HepG2 (cell line): Measurements from ENCODE around the gene SLC7A10. TPM values are rescaled to one million over a fixed set of nuclear protein-coding genes. Genes with fewer than 3 reads are reported as not detected.

Source experiments
- ATAC-seq: fragments of 200-7000 bp; cut with Tn5 transposase; 3 replicates; pipeline ENCODE4 v1.9.1; 2020; ENCODE audit warnings: mild to moderate bottlenecking, moderate library complexity
- BruUV-seq: library from RNA; stranded (reverse); fragments of 400-500 nt; replicated peaks from 2 replicates; lab custom pipeline; 2021; lab: Mats Ljungman, UMichigan
- CTCF ChIA-PET: fragments of 300-600 bp; formaldehyde crosslinking; extraction: SDS; loops from one replicate; lab custom pipeline; 2021; ENCODE audit warnings: low total read pairs, inconsistent platforms, low intra/inter-chr PET ratio; lab: Yijun Ruan, JAX
- POLR2A ChIA-PET: fragments of 350-600 bp; sonication (Branson Sonifier 250); formaldehyde crosslinking; loops from one replicate; lab custom pipeline; 2020; ENCODE audit warnings: antibody characterized with exemption, inconsistent platforms; lab: Yijun Ruan, JAX
- DNase-seq: peaks from one replicate; pipeline ENCODE4 v3.0.0-alpha.2; 2015; ENCODE audit warnings: low spot score
- FAIRE-seq: peaks from 3 replicates; lab custom pipeline; 2011; peaks lifted over from hg19 to GRCh38; lab: Jason Lieb, UNC
- H2AFZ ChIP-seq: one replicate; pipeline ENCODE4 v1.6.1; 2011; ENCODE audit warnings: low read length, inconsistent platforms
- H3K27ac ChIP-seq: fragments of 300-600 bp; 3 replicates; pipeline ENCODE4 v1.8.0; 2011; ENCODE audit warnings: mixed run types, mild to moderate bottlenecking, mixed read lengths, low read length, inconsistent platforms; ENCODE audit not compliant: insufficient read depth; ENCODE audit errors: extremely low read length
- H3K27me3 ChIP-seq, 2 experiments: fragments of 200-600 bp in 1 of 2; 2 replicates in 1 of 2; 3 replicates in 1 of 2; pipeline versions ENCODE4 v1.6.0 to v1.8.0; 2011; ENCODE audit warnings: low read length in 2 of 2, mild to moderate bottlenecking in 2 of 2, moderate library complexity in 2 of 2, inconsistent platforms in 1 of 2; ENCODE audit not compliant: insufficient read depth in 2 of 2, control insufficient read depth in 1 of 2
- H3K36me3 ChIP-seq, 2 experiments: fragments of 200-600 bp in 1 of 2; replicated peaks in 1 of 2; 2 replicates in 1 of 2; 3 replicates in 1 of 2; pipeline versions ENCODE4 v1.5.1 to v1.8.0; 2011; ENCODE audit warnings: low read length in 2 of 2, inconsistent platforms in 1 of 2; ENCODE audit not compliant: insufficient read depth in 2 of 2, control insufficient read depth in 1 of 2
- H3K4me1 ChIP-seq: 2 replicates; pipeline ENCODE4 v1.5.1; 2012; ENCODE audit warnings: low read length, inconsistent platforms; ENCODE audit not compliant: insufficient read depth
- H3K4me2 ChIP-seq: 2 replicates; pipeline ENCODE4 v1.6.0; 2011; ENCODE audit warnings: low read depth, low read length, inconsistent platforms
- H3K4me3 ChIP-seq, 3 experiments: fragments of 200-600 bp in 1 of 3; sonication (generic), shearing (Covaris generic) in 1 of 3; replicated peaks in 1 of 3; 2 replicates each; pipeline ENCODE4 v1.5.1; 2011 to 2016; ENCODE audit warnings: low read length in 3 of 3, inconsistent platforms in 2 of 3, low read depth in 2 of 3, mild to moderate bottlenecking in 2 of 3, control low read depth in 1 of 3, mixed read lengths in 1 of 3; ENCODE audit not compliant: insufficient read depth in 1 of 3
- H3K79me2 ChIP-seq: one replicate; pipeline ENCODE4 v1.6.1; 2011; ENCODE audit warnings: low read length, inconsistent platforms; ENCODE audit not compliant: insufficient read depth
- H3K9ac ChIP-seq: 2 replicates; pipeline ENCODE4 v1.6.0; 2011; ENCODE audit warnings: mild to moderate bottlenecking, low read depth, low read length, inconsistent platforms; ENCODE audit not compliant: insufficient read depth
- H3K9me3 ChIP-seq: 2 replicates; pipeline ENCODE4 v1.5.1; 2012; ENCODE audit warnings: mild to moderate bottlenecking, low read length
- H4K20me1 ChIP-seq: 2 replicates; pipeline ENCODE4 v1.6.0; 2011; ENCODE audit warnings: inconsistent platforms, mild to moderate bottlenecking, low read length, moderate library complexity; ENCODE audit not compliant: insufficient read depth
- SOX5 ChIP-seq: IDR thresholded peaks from 2 replicates; pipeline ENCODE4 v1.6.1; 2016; ENCODE audit warnings: borderline replicate concordance
- ZFX ChIP-seq: sonication (generic); formaldehyde crosslinking; IDR thresholded peaks from 2 replicates; pipeline ENCODE4 v1.4.0; 2020; ENCODE audit warnings: mild to moderate bottlenecking, low read depth, missing genetic modification reagents, moderate library complexity
- WGBS: methylation state at CpG from one replicate; pipeline ENCODE4 v1.1.6; 2017; ENCODE audit warnings: low lambda C conversion rate; 5-methylcytosine and 5-hydroxymethylcytosine counted together
- in situ Hi-C: cut with HindIII; loops from 2 replicates; pipeline ENCODE4 v1.10.0; 2017; ENCODE audit warnings: low pct_unique_long_range_greater_than_20kb; ENCODE audit not compliant: extremely low pct_ligation_motif_present
- intact Hi-C: fragments of 100-400 bp; cut with micrococcal nuclease; formaldehyde crosslinking; loops from one replicate; pipeline ENCODE4 v1.10.0; 2022; ENCODE audit not compliant: unreplicated experiment
- polyA plus RNA-seq, 8 experiments: library from polyadenylated mRNA; depleted of rRNA in 3 of 8; stranded (reverse) in 7 of 8; unstranded in 1 of 8; fragments of >200 nt; fragmentation: Illumina TruSeq in 4 of 8; extraction: Trizol in 4 of 8; gene quantifications; 2 replicates each; pipeline versions ENCODE4 v1.2.1 to v1.2.3, GENCODE V29; 2011 to 2016; ENCODE audit warnings: low read depth in 4 of 8, missing spikeins in 1 of 8, mixed read lengths in 1 of 8; ENCODE audit not compliant: insufficient read depth in 1 of 8
- total RNA-seq, 5 experiments: library from RNA; depleted of rRNA; stranded (reverse); fragments of >200 nt; fragmentation: Illumina TruSeq; extraction: Trizol; gene quantifications; 2 replicates each; pipeline ENCODE4 v1.2.3, GENCODE V29; 2016; ENCODE audit warnings: low read depth in 1 of 5
- TF ChIP-seq, protein P1 (sequence below): sonication (generic); formaldehyde crosslinking; IDR thresholded peaks from 2 replicates; pipeline ENCODE4 v1.9.0; 2021; ENCODE audit warnings: mild to moderate bottlenecking, missing genetic modification reagents

SLC7A10 gene
- total and polyA plus RNA-seq, 2 of the 13 experiments (the other 11 are each of a cell fraction or from before 2014, with no cell fraction given): 1.1 to 2.2 TPM

DNA sequence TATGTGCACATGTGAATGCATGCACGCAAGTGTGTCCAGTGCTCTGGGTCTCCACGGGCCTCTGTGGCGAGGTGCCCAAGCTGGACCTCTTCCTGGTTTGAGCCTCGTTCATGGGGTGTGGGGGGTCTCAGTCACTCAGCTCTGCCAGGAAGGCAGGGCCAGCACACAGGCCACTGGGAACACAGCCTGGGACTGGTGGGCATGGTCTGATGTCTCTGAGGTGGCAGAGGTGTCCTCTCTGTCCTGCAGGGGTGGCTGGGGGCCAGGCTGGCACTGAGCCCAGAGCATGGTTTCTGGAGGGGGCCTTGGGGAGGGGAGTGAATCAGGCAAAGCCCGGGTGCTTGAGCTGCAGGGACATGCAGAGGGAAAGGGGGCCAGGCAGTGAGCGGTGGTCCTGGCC is 22.1 kb downstream of the SLC7A10 start:
- Histone ChIP-seq H3K4me2 (no peak overlapping the region), H3K27ac (no peak overlapping the region), H3K79me2 (peaks cover 2% of the 10 kb centered on the region), H3K36me3 (peaks cover 21 to 37% of the 10 kb centered on the region in 2 experiments), H3K9me3 (no peaks in the 10 kb centered on the region), H3K9ac (no peak overlapping the region), H3K4me3 (no peak overlapping the region), H4K20me1 (no peaks in the 10 kb centered on the region), H3K27me3 (no peaks in the 10 kb centered on the region), H3K4me1 (peaks cover 13% of the 10 kb centered on the region), H2AFZ (no peak overlapping the region)
- POLR2A ChIA-PET: no interaction called here
- no TSS peak for BruUV-seq
- intact Hi-C loops: no loop called here
- ATAC-seq: no peak
- no peak for DNase-seq
- WGBS: 94% methylated on average over 3 of the region's 6 CpGs
- TF ChIP-seq ZFX (CRISPR knock-in tag) (no peak), SOX5 (no peak)
- TF ChIP-seq, protein P1, sequence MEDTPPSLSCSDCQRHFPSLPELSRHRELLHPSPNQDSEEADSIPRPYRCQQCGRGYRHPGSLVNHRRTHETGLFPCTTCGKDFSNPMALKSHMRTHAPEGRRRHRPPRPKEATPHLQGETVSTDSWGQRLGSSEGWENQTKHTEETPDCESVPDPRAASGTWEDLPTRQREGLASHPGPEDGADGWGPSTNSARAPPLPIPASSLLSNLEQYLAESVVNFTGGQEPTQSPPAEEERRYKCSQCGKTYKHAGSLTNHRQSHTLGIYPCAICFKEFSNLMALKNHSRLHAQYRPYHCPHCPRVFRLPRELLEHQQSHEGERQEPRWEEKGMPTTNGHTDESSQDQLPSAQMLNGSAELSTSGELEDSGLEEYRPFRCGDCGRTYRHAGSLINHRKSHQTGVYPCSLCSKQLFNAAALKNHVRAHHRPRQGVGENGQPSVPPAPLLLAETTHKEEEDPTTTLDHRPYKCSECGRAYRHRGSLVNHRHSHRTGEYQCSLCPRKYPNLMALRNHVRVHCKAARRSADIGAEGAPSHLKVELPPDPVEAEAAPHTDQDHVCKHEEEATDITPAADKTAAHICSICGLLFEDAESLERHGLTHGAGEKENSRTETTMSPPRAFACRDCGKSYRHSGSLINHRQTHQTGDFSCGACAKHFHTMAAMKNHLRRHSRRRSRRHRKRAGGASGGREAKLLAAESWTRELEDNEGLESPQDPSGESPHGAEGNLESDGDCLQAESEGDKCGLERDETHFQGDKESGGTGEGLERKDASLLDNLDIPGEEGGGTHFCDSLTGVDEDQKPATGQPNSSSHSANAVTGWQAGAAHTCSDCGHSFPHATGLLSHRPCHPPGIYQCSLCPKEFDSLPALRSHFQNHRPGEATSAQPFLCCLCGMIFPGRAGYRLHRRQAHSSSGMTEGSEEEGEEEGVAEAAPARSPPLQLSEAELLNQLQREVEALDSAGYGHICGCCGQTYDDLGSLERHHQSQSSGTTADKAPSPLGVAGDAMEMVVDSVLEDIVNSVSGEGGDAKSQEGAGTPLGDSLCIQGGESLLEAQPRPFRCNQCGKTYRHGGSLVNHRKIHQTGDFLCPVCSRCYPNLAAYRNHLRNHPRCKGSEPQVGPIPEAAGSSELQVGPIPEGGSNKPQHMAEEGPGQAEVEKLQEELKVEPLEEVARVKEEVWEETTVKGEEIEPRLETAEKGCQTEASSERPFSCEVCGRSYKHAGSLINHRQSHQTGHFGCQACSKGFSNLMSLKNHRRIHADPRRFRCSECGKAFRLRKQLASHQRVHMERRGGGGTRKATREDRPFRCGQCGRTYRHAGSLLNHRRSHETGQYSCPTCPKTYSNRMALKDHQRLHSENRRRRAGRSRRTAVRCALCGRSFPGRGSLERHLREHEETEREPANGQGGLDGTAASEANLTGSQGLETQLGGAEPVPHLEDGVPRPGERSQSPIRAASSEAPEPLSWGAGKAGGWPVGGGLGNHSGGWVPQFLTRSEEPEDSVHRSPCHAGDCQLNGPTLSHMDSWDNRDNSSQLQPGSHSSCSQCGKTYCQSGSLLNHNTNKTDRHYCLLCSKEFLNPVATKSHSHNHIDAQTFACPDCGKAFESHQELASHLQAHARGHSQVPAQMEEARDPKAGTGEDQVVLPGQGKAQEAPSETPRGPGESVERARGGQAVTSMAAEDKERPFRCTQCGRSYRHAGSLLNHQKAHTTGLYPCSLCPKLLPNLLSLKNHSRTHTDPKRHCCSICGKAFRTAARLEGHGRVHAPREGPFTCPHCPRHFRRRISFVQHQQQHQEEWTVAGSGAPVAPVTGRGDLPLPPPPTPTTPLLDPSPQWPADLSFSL: no peak
- CTCF ChIA-PET: no interaction called here
- FAIRE-seq: no peak
- in situ Hi-C loops: no loop called here
